ENCODE data around the gene NDUFA6.
"Not testable (repeated sequence)": the region's sequence is repeated elsewhere in the genome, so short reads cannot be mapped to it uniquely, and the experiment has no call there.

GRCh38 chr22:42130639-42131431 is 40.3 kb upstream of the NDUFA6 start, which contains the start of gene CYP2D6:
- TF ChIP-seq ELK1 (IDR thresholded peaks at IDR 0.05; ENCODE audit: low read depth, low read length); CTCF (IDR thresholded peaks at IDR 0.05 in 2 of 3, conservative IDR thresholded peaks at IDR 0.05 in 1 of 3; ENCODE audit: control insufficient read depth in 2 of 3, extremely low read depth in 1 of 3, insufficient read depth in 1 of 3, low read depth in 3 of 3, low read length in 3 of 3); USF2 (IDR thresholded peaks at IDR 0.05; ENCODE audit: borderline replicate concordance, low read depth, low read length); BCL3 (IDR thresholded peaks at IDR 0.05; ENCODE audit: borderline replicate concordance, insufficient read depth, low read depth, low read length, poor library complexity, severe bottlenecking); BMI1 (IDR thresholded peaks at IDR 0.05; ENCODE audit: borderline replicate concordance); TARDBP (IDR thresholded peaks at IDR 0.05; ENCODE audit: borderline replicate concordance); BRCA1 (IDR thresholded peaks at IDR 0.05; ENCODE audit: low read depth, low read length): not testable (repeated sequence)

All from GM12878 (cell line).